Activated CD4-positive, alpha-beta T cell treated with anti-CD3 and anti-CD28 coated beads, Interleukin-2, amount 10 ng/mL, durations not matched to agents 7 days and 5 days (primary cell): ENCODE results near the gene CIC. TPM values are rescaled to one million over a fixed set of nuclear protein-coding genes. Genes with fewer than 3 reads are reported as not detected.
A peak's percentile ranks its signal among the peaks of the same experiment; 100 is the strongest.

ENCODE experiments used
- CTCF ChIA-PET: fragments of 350-600 bp; sonication (Branson Sonifier 250); formaldehyde crosslinking; loops from one replicate; lab custom pipeline; 2021; ENCODE audit warnings: antibody characterized with exemption; lab: Charles Lee
- POLR2A ChIA-PET: fragments of 350-600 bp; sonication (Branson Sonifier 250); formaldehyde crosslinking; loops from one replicate; lab custom pipeline; 2021; ENCODE audit warnings: antibody characterized with exemption; lab: Charles Lee
- DNase-seq: peaks from one replicate; pipeline ENCODE4 v3.0.0-alpha.2; 2020
- H3K27ac Mint-ChIP-seq: one replicate; pipeline ENCODE4 v1.8.0; 2021; ENCODE audit warnings: mild to moderate bottlenecking, moderate library complexity, mixed read lengths
- H3K27me3 Mint-ChIP-seq: one replicate; pipeline ENCODE4 v1.8.0; 2021; ENCODE audit warnings: mixed read lengths
- H3K36me3 Mint-ChIP-seq: one replicate; pipeline ENCODE4 v1.8.0; 2021; ENCODE audit warnings: low read depth, mixed read lengths
- H3K4me1 Mint-ChIP-seq: one replicate; pipeline ENCODE4 v1.8.0; 2021; ENCODE audit warnings: mixed read lengths
- H3K4me3 Mint-ChIP-seq: one replicate; pipeline ENCODE4 v1.8.0; 2021; ENCODE audit warnings: mild to moderate bottlenecking, moderate library complexity, mixed read lengths
- H3K9me3 Mint-ChIP-seq: one replicate; pipeline ENCODE4 v1.8.0; 2021; ENCODE audit warnings: mixed read lengths
- total RNA-seq, 2 experiments: library from RNA; stranded (reverse); gene quantifications; one replicate each; pipeline ENCODE4 v1.2.3, GENCODE V29; 2021

CIC gene
- total RNA-seq, 2 experiments from 2014 or later = 69.3 to 81.0 TPM

DNA sequence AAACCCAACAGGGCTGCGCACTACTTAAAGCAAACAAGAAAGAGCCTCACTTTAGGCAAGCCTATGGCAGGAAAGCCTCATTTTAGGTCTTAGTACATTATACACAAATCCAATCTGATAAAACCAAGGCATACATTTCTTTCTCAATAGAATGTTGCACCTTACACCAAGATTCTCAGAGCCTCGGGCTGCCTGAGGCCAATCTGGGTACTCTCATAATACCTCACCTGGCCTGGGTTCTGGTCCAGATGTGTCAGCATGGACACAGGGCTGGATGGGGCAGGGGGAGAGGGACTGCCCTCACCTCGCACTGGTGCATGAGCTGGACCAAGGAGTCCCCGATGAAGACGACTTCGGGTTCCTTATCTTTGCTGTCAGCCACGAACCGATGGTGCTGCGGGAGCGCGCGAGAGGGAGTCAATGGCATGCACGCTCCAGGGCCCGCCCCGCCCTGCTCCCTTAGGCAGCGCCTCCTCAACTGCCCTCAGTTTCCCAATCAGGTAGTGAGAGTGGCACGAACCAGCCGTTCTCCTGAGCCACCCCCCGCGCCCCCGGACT, 32.7 kb downstream of the CIC start, which contains the start of gene PRR19:
Gene PRR19, plus strand, starts transcription at position 487 of the 558 bp plus-strand sequence. CDS start 7,453 bp downstream, outside the sequence.
- peak; percentile 22 for DNase-seq
- CTCF ChIA-PET = interaction anchor here (0.7 to 1.1 kb wide), 3 partner anchors 15 to 179 kb away, joined by 3 read pairs; no protein-coding TSS in a partner anchor
- Mint-ChIP-seq H3K27ac (peak within 1 kb of the TSS; percentile 85), H3K36me3 (peaks cover 5% of the 10 kb centered on the region), H3K4me3 (peak within 1 kb of the TSS; percentile 86), H3K4me1 (peaks cover 33% of the 10 kb centered on the region), H3K9me3 (no peaks in the 10 kb centered on the region), H3K27me3 (no peaks in the 10 kb centered on the region)
- POLR2A ChIA-PET = no interaction called here

DNA sequence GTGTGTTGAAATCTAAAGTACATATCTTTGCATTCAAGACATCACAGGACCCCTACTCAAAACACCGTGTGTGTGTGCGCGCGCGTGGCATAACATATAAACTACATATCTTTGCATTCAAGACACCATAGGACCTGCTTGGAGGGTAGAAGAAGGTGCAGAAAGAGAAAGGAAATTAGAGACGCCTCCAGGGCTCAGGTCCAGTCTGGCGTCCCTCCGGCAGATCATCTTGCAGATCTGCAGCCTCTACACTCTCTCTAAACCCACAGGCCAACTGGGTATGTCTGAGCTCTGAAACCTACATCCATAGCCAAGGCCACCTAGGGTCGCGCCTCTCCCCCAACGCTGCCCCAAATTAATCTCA, 34.0 kb downstream of the CIC start:
- Mint-ChIP-seq H3K27me3 (no peaks in the 10 kb centered on the region), H3K9me3 (no peaks in the 10 kb centered on the region), H3K4me1 (peaks cover 33% of the 10 kb centered on the region), H3K27ac (peak overlapping the region; percentile 85), H3K4me3 (peak overlapping the region; percentile 86), H3K36me3 (peaks cover 5% of the 10 kb centered on the region)
- DNase-seq = no peak
- POLR2A ChIA-PET = no interaction called here
- CTCF ChIA-PET = interaction anchor here (1.2 to 1.4 kb wide), 2 partner anchors 14 to 23 kb away, joined by 3 to 5 read pairs; no protein-coding TSS in a partner anchor

DNA sequence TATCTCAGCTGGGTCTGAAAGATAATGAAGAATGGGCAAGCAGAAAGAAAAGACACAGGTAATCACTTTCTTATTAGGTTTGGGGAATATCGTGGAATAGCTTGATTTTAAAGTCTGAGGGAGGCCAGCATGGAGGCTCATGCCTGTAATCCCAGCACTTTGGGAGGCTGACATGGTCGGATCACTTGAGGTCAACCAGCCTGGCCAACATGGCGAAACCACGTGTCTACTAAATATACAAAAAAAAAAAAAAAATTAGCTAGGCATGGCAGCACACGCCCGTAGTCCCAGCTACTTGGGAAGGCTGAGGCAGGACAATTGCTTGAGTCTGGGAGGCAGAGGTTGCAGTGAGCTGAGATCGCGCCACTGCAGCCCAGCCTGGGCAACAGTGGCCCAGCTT, 34.8 kb downstream of the CIC start:
- ChIA-PET CTCF (interaction anchor here (0.6 to 1.4 kb wide), 5 partner anchors 13 to 259 kb away, joined by 3 to 6 read pairs (median 3); no protein-coding TSS in a partner anchor), POLR2A (no interaction called here)
- H3K9me3 Mint-ChIP-seq = no peaks in the 10 kb centered on the region
- peaks cover 33% of the 10 kb centered on the region for H3K4me1 Mint-ChIP-seq
- peak overlapping the region; percentile 86 for H3K4me3 Mint-ChIP-seq
- peak overlapping the region; percentile 27 for H3K27ac Mint-ChIP-seq
- H3K36me3 Mint-ChIP-seq = peaks cover 5% of the 10 kb centered on the region
- H3K27me3 Mint-ChIP-seq = no peaks in the 10 kb centered on the region
- no peak for DNase-seq

DNA sequence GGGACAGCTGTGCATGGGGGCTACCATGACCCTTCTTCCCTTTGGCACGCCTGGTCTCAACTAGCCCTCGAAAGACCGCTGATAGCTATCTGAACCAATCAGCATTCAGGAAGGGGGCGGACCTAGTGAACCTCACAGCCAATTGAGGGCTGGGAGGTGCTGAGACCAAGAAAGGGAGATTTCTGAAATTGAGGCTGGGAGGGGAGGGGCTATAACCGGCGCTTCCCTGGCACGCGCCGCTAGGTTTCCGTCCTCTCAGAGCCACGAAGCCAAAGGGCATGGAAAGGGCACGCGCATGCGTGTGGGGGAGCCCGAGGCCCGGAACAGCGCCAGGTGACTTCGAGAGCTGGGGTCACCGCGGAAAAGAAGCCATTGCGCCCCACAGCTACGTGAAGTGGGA, 37.6 kb downstream of the CIC start:
- DNase-seq = no peak
- POLR2A ChIA-PET = no interaction called here

DNA sequence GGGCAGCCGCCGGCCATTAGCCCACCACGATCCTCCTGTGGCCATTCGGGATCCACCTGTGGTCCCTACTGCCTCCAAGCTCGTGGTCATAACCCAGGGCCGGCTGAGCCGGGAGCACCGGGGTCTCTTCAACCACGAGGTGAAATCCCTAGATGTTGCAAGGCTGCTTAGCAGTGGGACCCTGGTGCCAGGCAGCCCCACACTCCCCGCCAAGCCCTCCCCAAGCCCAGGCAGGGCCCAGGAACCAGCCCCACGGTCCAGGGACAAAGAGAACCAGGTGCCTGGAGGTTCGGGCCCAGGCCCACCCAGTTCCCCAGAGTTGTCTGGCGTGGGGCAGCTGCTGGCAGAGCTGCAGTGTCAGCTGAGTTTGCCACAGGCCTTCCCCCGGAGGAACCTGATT, 40.6 kb downstream of the CIC start:
- Mint-ChIP-seq H3K4me1 (peaks cover 13% of the 10 kb centered on the region), H3K4me3 (no peak overlapping the region), H3K36me3 (no peaks in the 10 kb centered on the region), H3K9me3 (no peaks in the 10 kb centered on the region), H3K27me3 (peaks cover 32% of the 10 kb centered on the region), H3K27ac (no peak overlapping the region)
- ChIA-PET POLR2A (no interaction called here), CTCF (interaction anchor here (0.6 kb wide), 1 partner anchor 252 kb away, joined by 3 read pairs; no protein-coding TSS in a partner anchor)
- DNase-seq = no peak

More for the DNA sequence above, 37.6 kb downstream of the CIC start:
- Mint-ChIP-seq H3K9me3 (no peaks in the 10 kb centered on the region), H3K4me1 (peaks cover 21% of the 10 kb centered on the region), H3K27me3 (peaks cover 8% of the 10 kb centered on the region), H3K27ac (no peak overlapping the region), H3K36me3 (no peaks in the 10 kb centered on the region), H3K4me3 (no peak overlapping the region)
- CTCF ChIA-PET = interaction anchor here (1.2 kb wide), 1 partner anchor 27 kb away, joined by 4 read pairs; no protein-coding TSS in a partner anchor

DNA sequence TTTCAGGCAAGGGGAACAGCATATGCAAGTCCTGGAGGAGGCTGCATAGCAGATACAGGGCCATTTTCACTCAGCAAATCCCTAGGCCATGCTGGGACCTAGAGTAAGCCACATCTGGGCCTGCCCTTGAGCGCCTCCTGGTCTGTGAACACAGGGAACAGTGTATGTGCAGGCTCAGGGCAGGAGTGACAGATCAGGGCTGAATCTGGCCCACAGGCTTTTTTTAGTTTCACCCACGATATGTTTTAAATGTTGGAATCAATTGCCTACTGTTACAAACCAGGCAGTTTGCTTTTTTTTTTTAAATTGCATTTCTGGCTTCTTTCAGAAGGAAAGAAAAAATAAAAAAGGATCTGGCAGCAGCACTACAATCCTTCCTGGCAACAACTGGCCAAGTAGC, 42.6 kb downstream of the CIC start:
- CTCF ChIA-PET = interaction anchor here (0.6 to 1.8 kb wide), 3 partner anchors 12 to 63 kb away, joined by 3 read pairs; no protein-coding TSS in a partner anchor
- POLR2A ChIA-PET = no interaction called here
- peaks cover 15% of the 10 kb centered on the region for H3K4me1 Mint-ChIP-seq

DNA sequence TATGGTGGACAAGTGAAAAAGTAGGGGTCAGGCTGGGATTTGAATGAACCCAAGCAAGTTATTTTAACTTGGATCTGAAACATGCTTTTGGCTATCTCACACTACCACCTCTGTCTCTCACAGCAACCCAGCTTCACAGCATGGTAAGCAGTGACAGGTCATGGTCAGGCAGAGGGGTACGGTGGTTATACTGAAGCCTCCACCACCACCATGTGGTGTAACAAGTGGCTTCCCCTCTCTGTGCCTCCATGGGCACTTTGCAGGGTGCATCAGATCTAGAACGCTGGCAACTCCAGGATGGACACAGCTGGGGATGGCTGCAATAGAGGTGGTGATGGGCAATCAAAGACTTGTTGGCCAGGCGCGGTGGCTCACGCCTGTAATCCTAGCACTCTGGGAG, 43.3 kb downstream of the CIC start:
- Mint-ChIP-seq H3K27me3 (peaks cover 43% of the 10 kb centered on the region), H3K9me3 (no peaks in the 10 kb centered on the region), H3K4me3 (peak overlapping the region; percentile 57), H3K36me3 (no peaks in the 10 kb centered on the region), H3K27ac (no peak overlapping the region), H3K4me1 (peaks cover 21% of the 10 kb centered on the region)
- CTCF ChIA-PET = no interaction called here
- no peak for DNase-seq
- POLR2A ChIA-PET = no interaction called here

More for the DNA sequence above, 42.6 kb downstream of the CIC start:
- Mint-ChIP-seq H3K27ac (no peak overlapping the region), H3K4me3 (no peak overlapping the region), H3K9me3 (no peaks in the 10 kb centered on the region), H3K36me3 (no peaks in the 10 kb centered on the region), H3K27me3 (peaks cover 41% of the 10 kb centered on the region)
- no peak for DNase-seq

DNA sequence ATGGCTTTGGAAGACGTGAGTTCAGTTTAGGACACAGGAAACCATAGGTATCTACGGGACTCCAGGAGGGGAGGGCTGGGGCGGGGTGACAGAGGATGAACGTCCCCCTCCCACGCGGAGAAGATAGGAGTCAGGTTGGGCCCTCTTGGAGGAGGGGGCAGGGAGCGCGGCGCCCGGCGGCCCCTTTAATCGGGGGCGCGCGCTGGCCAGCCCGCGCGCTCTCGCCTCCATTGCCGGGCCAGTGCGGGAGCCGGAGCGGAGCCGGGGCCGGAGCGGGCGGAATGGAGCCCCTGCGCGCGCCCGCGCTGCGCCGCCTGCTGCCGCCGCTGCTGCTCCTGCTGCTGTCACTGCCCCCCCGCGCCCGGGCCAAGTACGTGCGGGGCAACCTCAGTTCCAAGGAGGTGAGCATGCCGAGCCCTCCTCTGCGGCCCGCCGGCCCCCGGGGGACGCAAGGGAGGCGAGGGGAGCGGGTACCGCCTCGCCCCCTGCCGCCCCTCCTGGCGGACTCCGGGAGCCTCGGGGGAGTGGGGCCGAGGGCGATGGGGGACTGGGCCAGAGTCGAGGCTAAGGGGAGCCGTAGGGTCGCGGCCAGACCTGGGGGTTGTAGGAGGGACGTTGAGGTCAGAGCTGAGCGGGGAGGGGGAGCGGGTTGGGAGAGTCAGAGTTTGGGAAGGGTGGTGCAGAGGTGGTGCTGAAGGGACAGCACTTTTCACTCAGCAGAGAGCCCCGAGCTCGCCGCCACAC, 44.2 kb downstream of the CIC start, which contains the start of gene TMEM145:
Gene TMEM145, plus strand, starts transcription at position 214 of the 744 bp plus-strand sequence. Its CDS starts 68 bp downstream, at position 282.
- ChIA-PET POLR2A (interaction anchor here (0.6 kb wide), 1 partner anchor 8 kb away, joined by 3 read pairs; no protein-coding TSS in a partner anchor), CTCF (no interaction called here)
- peaks cover 43% of the 10 kb centered on the region for H3K27me3 Mint-ChIP-seq
- no peaks in the 10 kb centered on the region for H3K36me3 Mint-ChIP-seq
- no peaks in the 10 kb centered on the region for H3K9me3 Mint-ChIP-seq
- H3K27ac Mint-ChIP-seq = no peak within 1 kb of the TSS
- peak within 1 kb of the TSS; percentile 57 for H3K4me3 Mint-ChIP-seq
- H3K4me1 Mint-ChIP-seq = peaks cover 25% of the 10 kb centered on the region
- peak; percentile 38 for DNase-seq

DNA sequence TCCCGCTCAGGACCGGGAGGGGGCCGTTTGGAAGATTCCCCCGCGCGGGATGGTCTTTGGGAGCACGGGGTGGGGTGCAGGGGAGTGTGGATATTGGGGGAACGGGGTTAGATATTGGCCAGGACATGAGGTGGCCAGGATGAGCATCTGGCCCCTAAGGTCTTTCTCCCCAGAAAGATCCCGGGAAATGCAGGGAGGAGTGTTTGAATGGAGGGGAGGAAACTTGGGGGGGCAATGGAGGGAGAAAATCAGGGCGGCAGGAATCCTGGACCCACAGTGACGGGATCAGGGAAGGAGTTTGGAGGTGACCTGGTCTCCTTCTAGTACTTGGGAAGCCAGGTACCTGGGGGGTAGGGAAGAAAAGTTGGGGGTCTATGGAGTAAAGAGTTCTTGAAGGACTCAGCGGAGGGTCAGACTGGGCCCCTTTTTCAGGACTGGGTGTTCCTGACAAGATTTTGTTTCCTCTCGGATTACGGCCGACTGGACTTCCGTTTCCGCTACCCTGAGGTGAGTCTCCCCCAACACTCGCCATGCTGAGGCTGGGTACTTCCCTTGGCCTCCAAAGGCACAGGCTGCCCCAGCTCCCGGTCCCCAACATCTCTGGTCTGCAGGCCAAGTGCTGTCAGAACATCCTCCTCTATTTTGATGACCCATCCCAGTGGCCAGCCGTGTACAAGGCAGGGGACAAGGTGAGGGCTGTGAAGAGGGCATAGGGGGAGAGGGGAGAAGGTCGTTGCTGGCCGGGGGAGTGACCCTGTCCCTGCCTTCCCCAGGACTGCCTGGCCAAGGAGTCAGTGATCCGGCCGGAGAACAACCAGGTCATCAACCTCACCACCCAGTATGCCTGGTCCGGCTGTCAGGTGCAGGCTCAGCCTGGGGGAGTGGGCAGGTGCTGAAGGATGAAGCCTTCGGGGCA, 45.0 kb downstream of the CIC start:
- no peak overlapping the region for H3K27ac Mint-ChIP-seq
- ChIA-PET CTCF (no interaction called here), POLR2A (interaction anchor here (0.6 kb wide), 1 partner anchor 9 kb away, joined by 3 read pairs; no protein-coding TSS in a partner anchor)
- peaks cover 43% of the 10 kb centered on the region for H3K27me3 Mint-ChIP-seq
- peaks cover 25% of the 10 kb centered on the region for H3K4me1 Mint-ChIP-seq
- no peaks in the 10 kb centered on the region for H3K36me3 Mint-ChIP-seq
- H3K9me3 Mint-ChIP-seq = no peaks in the 10 kb centered on the region
- no peak for DNase-seq
- no peak overlapping the region for H3K4me3 Mint-ChIP-seq

DNA sequence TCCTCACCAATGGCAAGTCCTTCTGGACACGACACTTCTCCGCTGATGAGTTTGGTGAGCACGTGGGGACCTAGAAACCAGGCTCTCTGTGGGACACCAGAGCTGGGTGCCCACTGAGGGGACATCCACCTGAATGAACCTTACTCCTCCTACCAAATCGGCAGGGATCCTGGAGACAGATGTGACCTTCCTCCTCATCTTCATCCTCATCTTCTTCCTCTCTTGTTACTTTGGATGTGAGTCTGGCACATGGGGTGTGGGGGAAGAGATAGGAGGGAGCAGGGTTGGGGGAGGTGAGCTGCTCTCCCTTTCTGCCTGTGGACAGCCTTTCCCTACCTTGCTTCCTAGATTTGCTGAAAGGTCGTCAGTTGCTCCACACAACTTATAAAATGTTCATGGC, 46.0 kb downstream of the CIC start:
- POLR2A ChIA-PET = no interaction called here
- Mint-ChIP-seq H3K27ac (no peak overlapping the region), H3K9me3 (no peaks in the 10 kb centered on the region), H3K4me1 (peaks cover 25% of the 10 kb centered on the region), H3K36me3 (no peaks in the 10 kb centered on the region), H3K4me3 (no peak overlapping the region), H3K27me3 (peaks cover 43% of the 10 kb centered on the region)
- CTCF ChIA-PET = no interaction called here
- DNase-seq = no peak

DNA sequence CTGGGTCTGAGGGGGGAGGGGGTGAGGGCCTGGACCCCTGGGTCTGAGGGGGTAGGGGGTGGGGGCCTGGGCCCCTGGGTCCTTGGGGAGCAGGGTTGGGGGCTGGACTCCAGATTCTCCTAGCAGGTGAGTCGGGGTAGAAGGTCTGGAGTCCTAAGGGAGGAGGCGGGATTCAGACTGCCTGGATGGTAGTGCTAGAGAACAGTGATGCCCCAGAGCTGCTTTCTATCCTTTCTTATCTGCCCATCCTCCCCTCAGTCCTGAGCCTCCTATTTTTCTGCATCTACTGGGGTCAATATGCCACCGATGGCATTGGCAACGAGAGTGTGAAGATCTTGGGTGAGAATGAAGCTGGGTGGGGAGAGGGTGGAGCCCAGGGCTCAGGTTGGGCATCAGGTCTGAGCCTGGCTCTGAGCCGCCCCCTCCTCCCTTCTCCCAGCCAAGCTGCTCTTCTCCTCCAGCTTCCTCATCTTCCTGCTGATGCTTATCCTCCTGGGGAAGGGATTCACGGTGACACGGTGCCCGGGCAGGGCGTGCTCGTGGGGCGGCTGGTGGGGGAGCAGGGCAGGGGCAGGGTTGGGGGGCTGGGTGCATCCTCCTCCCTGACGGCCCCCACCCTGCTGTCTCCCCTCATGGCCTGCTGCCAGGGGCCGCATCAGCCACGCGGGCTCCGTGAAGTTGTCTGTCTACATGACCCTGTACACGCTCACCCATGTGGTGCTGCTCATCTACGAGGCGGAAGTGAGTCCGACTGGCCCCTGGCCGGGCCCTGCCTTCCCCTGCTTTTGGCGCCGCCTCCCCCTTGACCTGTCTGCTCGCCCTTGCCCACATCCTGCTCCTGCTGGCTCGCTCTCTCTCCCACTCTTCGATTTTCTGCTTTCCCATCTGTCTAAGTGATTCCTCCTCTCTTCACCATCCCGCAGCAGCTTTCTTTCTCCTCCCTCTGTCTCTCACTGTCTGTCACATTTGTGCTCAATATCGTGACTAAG, 47.5 kb downstream of the CIC start:
- DNase-seq = no peak

More for the DNA sequence above, 47.5 kb downstream of the CIC start:
- H3K27ac Mint-ChIP-seq = no peak overlapping the region
- H3K9me3 Mint-ChIP-seq = no peaks in the 10 kb centered on the region
- POLR2A ChIA-PET = no interaction called here
- peaks cover 36% of the 10 kb centered on the region for H3K27me3 Mint-ChIP-seq
- CTCF ChIA-PET = interaction anchor here (0.9 to 1.1 kb wide), 2 partner anchors 12 to 14 kb away, joined by 3 read pairs; partner anchors contain the start of genes PAFAH1B3 and PRR19
- H3K4me1 Mint-ChIP-seq = peaks cover 25% of the 10 kb centered on the region
- no peaks in the 10 kb centered on the region for H3K36me3 Mint-ChIP-seq
- H3K4me3 Mint-ChIP-seq = no peak overlapping the region
